ENCODE results near the gene EOMES. TPM values are rescaled to one million over a fixed set of nuclear protein-coding genes. Genes with fewer than 3 reads are reported as not detected.

The EOMES gene
- total RNA-seq, 1 experiment from 2014 or later = 0.47 TPM

DNA sequence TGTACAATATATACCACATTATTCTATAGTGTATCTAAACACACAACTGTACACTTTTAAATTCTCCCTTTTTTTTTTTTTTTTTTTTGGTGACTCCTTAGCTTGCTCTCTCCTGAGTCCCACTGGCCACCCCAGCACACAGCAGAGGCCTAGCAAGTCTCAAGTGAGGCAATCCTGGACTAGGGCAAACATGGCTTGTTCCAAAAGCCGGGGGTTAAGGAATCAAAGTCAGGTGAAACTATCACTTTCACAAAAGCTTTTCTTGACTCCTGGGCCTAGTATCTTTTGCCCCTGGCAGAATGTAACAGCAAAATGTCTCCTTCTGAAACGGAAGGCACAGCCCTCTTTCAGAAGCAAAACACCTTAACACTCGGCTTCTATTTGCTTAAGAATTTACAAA lies 5.8 kb downstream of the EOMES start:
- Histone ChIP-seq H3K36me3 (ENCODE audit: low read depth, low read length) (no peaks in the 10 kb centered on the region), H3K9me2 (replicated peaks; ENCODE audit: low read length) (no peaks in the 10 kb centered on the region), H3K9me3 (ENCODE audit: low read length) (no peaks in the 10 kb centered on the region), H3F3A (ENCODE audit: low read length, unreplicated experiment) (no peaks in the 10 kb centered on the region), H3K4me2 (ENCODE audit: low read length) (no peak overlapping the region), H3K4me1 (ENCODE audit: insufficient read depth, low read length) (peaks cover 16% of the 10 kb centered on the region; the same call in 1 of the 2 replicates), H3K79me2 (ENCODE audit: low read length) (no peaks in the 10 kb centered on the region), H3K27me3 (ENCODE audit: low read length) (peaks cover 12% of the 10 kb centered on the region), H3K4me3 (ENCODE audit: low read length) (no peak overlapping the region), H4K20me1 (ENCODE audit: low read length) (no peaks in the 10 kb centered on the region), H2AFZ (ENCODE audit: low read length) (no peak overlapping the region), H3K27ac (ENCODE audit: low read length) (no peak overlapping the region), H3K9ac (ENCODE audit: low read length) (no peak overlapping the region)
- no TSS peak for BruUV-seq (replicated peaks)
- DNase-seq (no peak), ATAC-seq (no peak)
- POLR2A ChIA-PET (ENCODE audit: unreplicated experiment) = no interaction called here
- CTCF ChIA-PET = interaction anchor here (0.6 kb wide), 2 partner anchors 35 to 688 kb away, joined by 3 to 5 read pairs; no protein-coding TSS in a partner anchor
- intact Hi-C loops (cut with micrococcal nuclease) = loop anchor here (10.0 kb wide), 1 partner anchor 168 kb away; no protein-coding TSS in a partner anchor
- TF ChIP-seq, protein P1, sequence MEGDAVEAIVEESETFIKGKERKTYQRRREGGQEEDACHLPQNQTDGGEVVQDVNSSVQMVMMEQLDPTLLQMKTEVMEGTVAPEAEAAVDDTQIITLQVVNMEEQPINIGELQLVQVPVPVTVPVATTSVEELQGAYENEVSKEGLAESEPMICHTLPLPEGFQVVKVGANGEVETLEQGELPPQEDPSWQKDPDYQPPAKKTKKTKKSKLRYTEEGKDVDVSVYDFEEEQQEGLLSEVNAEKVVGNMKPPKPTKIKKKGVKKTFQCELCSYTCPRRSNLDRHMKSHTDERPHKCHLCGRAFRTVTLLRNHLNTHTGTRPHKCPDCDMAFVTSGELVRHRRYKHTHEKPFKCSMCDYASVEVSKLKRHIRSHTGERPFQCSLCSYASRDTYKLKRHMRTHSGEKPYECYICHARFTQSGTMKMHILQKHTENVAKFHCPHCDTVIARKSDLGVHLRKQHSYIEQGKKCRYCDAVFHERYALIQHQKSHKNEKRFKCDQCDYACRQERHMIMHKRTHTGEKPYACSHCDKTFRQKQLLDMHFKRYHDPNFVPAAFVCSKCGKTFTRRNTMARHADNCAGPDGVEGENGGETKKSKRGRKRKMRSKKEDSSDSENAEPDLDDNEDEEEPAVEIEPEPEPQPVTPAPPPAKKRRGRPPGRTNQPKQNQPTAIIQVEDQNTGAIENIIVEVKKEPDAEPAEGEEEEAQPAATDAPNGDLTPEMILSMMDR (conservative IDR thresholded peaks at IDR 0.05; ENCODE audit: low read depth, low read length) = no peak
- no peak for TF ChIP-seq EZH2 (IDR thresholded peaks at IDR 0.05; ENCODE audit: low read length, unreplicated experiment)
- no peak for TF ChIP-seq EZH2phosphoT487 (IDR thresholded peaks at IDR 0.05; ENCODE audit: borderline replicate concordance, low read length)

DNA sequence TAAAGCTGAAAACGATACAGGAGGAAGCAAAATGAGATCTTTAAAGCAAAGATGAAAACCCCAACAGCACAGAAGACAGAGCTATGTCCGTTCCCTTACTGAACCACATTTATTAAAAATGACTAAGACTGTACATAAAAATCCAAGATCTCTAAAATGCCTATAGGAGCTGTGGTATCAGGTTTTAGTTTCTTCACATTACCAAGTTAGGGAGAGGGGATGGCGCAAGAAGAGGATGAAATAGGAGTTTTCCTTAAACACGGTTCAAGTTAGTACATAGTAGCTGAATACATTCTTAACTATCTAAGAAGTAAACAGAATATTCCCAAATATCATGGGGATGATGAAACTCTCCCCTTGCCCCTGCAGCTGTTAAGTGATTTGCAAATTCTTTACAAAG lies 6.3 kb downstream of the EOMES start:
- no peak overlapping the region for H3K4me2 ChIP-seq (ENCODE audit: low read length)

More for the DNA sequence above, 6.3 kb downstream of the EOMES start:
- ChIA-PET POLR2A (ENCODE audit: unreplicated experiment) (interaction anchor here (0.6 kb wide), 1 partner anchor 209 kb away, joined by 3 read pairs; no protein-coding TSS in a partner anchor), CTCF (interaction anchor here (0.6 kb wide), 1 partner anchor 688 kb away, joined by 3 read pairs; no protein-coding TSS in a partner anchor)
- Histone ChIP-seq H3K4me1 (ENCODE audit: insufficient read depth, low read length) (peaks cover 11% of the 10 kb centered on the region; the same call in 1 of the 2 replicates), H3K27me3 (ENCODE audit: low read length) (peaks cover 12% of the 10 kb centered on the region; the same call in 1 of the 2 replicates), H3K9ac (ENCODE audit: low read length) (no peak overlapping the region), H2AFZ (ENCODE audit: low read length) (no peak overlapping the region), H3K4me3 (ENCODE audit: low read length) (no peak overlapping the region), H3K9me3 (ENCODE audit: low read length) (no peaks in the 10 kb centered on the region), H3K9me2 (replicated peaks; ENCODE audit: low read length) (no peaks in the 10 kb centered on the region), H3K79me2 (ENCODE audit: low read length) (no peaks in the 10 kb centered on the region), H3K36me3 (ENCODE audit: low read depth, low read length) (no peaks in the 10 kb centered on the region), H3F3A (ENCODE audit: low read length, unreplicated experiment) (no peaks in the 10 kb centered on the region), H4K20me1 (ENCODE audit: low read length) (no peaks in the 10 kb centered on the region), H3K27ac (ENCODE audit: low read length) (no peak overlapping the region)
- DNase-seq (peak; percentile 21), ATAC-seq (no peak)
- intact Hi-C loops (cut with micrococcal nuclease) = loop anchor here (10.0 kb wide), 1 partner anchor 169 kb away; no protein-coding TSS in a partner anchor
- no TSS peak for BruUV-seq (replicated peaks)
- TF ChIP-seq, protein P1 (conservative IDR thresholded peaks at IDR 0.05; ENCODE audit: low read depth, low read length) = no peak
- no peak for TF ChIP-seq EZH2phosphoT487 (IDR thresholded peaks at IDR 0.05; ENCODE audit: borderline replicate concordance, low read length)
- no peak for TF ChIP-seq EZH2 (IDR thresholded peaks at IDR 0.05; ENCODE audit: low read length, unreplicated experiment)

Data from PC-3 (cell line).